ENCODE measurements around the gene CACNB4. TPM values are rescaled to one million over a fixed set of nuclear protein-coding genes. Genes with fewer than 3 reads are reported as not detected.

The CACNB4 gene
- total and polyA plus RNA-seq, 12 donors, result 0.09 to 0.95 (median 0.38) TPM

DNA sequence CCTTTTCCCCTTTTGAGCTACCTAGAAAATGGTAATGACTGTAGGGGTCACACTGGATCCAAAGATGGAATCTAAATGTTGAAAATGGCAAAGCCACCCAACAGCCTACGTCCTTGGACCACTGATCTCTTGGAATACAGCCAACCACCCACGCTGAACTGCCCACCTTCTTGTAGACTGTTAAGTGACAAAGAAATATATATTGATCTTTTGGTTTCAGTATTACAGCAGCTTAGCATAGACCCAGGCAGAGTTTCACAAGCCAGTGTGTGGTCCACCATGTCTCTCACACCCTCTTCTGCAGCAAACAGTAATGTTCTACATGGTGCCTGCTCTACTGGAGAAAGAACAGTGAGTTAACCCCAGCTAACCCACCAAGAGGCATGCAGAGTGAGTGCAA is 20.2 kb downstream of the CACNB4 start:
- Histone ChIP-seq H3K9me3 (no peaks in the 10 kb centered on the region), H3K4me3 (no peak overlapping the region), H3K4me1 (peaks cover 0 to 7% (median 0%) of the 10 kb centered on the region in 9 donors), H3K27ac (no peak overlapping the region), H3K27me3 (no peaks in the 10 kb centered on the region), H3K36me3 (no peaks in the 10 kb centered on the region)
- TF ChIP-seq, protein P1, sequence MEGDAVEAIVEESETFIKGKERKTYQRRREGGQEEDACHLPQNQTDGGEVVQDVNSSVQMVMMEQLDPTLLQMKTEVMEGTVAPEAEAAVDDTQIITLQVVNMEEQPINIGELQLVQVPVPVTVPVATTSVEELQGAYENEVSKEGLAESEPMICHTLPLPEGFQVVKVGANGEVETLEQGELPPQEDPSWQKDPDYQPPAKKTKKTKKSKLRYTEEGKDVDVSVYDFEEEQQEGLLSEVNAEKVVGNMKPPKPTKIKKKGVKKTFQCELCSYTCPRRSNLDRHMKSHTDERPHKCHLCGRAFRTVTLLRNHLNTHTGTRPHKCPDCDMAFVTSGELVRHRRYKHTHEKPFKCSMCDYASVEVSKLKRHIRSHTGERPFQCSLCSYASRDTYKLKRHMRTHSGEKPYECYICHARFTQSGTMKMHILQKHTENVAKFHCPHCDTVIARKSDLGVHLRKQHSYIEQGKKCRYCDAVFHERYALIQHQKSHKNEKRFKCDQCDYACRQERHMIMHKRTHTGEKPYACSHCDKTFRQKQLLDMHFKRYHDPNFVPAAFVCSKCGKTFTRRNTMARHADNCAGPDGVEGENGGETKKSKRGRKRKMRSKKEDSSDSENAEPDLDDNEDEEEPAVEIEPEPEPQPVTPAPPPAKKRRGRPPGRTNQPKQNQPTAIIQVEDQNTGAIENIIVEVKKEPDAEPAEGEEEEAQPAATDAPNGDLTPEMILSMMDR (IDR thresholded peaks at IDR 0.05), result no peak
- ATAC-seq (no peak), DNase-seq (no peak)
- intact Hi-C loops (cut with DNase I), result no loop called here
- 78 to 85% methylated on average over 2 of the region's 2 CpGs for WGBS, 2 donors

- H3K36me3 ChIP-seq, result no peaks in the 10 kb centered on the region
- no peak overlapping the region for H3K4me3 ChIP-seq
- intact Hi-C loops (cut with DNase I), result no loop called here
- TF ChIP-seq, protein P1 (IDR thresholded peaks at IDR 0.05), result no peak
- no peak overlapping the region for H3K27ac ChIP-seq
- no peaks in the 10 kb centered on the region for H3K27me3 ChIP-seq
- H3K4me1 ChIP-seq, result peaks cover 0 to 7% (median 0%) of the 10 kb centered on the region in 9 donors
- 92 to 94% methylated on average over 9 of the region's 9 CpGs for WGBS, 2 donors
- no peaks in the 10 kb centered on the region for H3K9me3 ChIP-seq
- DNase-seq (no peak), ATAC-seq (no peak)
Observed at GRCh38 chr2:152078023-152078422, 20.8 kb downstream of the CACNB4 start.

DNA sequence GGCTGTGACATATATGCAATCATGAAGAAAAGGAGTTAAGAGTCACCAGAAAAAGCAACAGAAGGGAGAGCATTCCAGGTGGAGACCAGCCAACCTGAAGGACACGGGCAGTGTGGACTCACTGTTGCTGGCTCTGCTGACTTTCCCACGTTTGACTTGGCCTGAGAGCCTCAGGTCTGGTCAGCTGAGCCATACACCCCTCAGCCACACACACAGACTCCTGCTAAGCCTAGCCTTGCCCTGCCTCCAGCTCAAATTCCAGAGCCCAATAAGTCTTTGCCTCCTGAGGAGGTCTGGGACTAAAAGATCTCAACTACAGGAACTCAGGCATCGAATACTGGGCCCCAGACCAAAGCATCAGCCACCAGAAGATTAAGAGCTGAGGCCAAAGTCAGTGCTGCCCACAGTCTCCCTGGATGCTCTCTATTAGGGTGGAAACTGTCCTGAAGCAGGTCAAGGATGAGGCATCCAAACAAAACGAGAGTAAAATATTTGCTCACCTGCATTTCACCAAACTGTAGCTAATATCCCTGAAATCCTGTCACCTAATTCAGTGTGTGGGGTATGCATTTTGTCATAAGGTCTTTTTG is 23.3 kb downstream of the CACNB4 start:
- TF ChIP-seq, protein P1 (IDR thresholded peaks at IDR 0.05), result no peak
- Histone ChIP-seq H3K27ac (no peak overlapping the region), H3K4me3 (no peak overlapping the region), H3K4me1 (peaks cover 0 to 7% (median 0%) of the 10 kb centered on the region in 9 donors), H3K27me3 (no peaks in the 10 kb centered on the region), H3K36me3 (no peaks in the 10 kb centered on the region), H3K9me3 (no peaks in the 10 kb centered on the region)
- WGBS, 2 donors, result 38 to 45% methylated on average over 4 of the region's 4 CpGs
- ATAC-seq (peak in 4 of 8 donors; percentile 62 to 67 (median 64)), DNase-seq (no peak)
- intact Hi-C loops (cut with DNase I), result no loop called here

GRCh38 chr2:152072011-152072410 is 26.8 kb downstream of the CACNB4 start:
- peaks cover 0 to 7% (median 0%) of the 10 kb centered on the region in 9 donors for H3K4me1 ChIP-seq
- DNase-seq (no peak), ATAC-seq (no peak)
- H3K27ac ChIP-seq, result no peak overlapping the region
- TF ChIP-seq, protein P1 (IDR thresholded peaks at IDR 0.05), result no peak
- no peaks in the 10 kb centered on the region for H3K27me3 ChIP-seq
- 80 to 81% methylated on average over 2 of the region's 2 CpGs for WGBS, 2 donors
- H3K36me3 ChIP-seq, result no peaks in the 10 kb centered on the region
- intact Hi-C loops (cut with DNase I), result no loop called here
- no peaks in the 10 kb centered on the region for H3K9me3 ChIP-seq
- H3K4me3 ChIP-seq, result no peak overlapping the region

Data from heart right ventricle (tissue), 16 donors.